Esophagus muscularis mucosa (tissue), 4 donors: ENCODE data around the gene CBFA2T3. TPM values are rescaled to one million over a fixed set of nuclear protein-coding genes. Genes with fewer than 3 reads are reported as not detected.

ENCODE experiments used
- DNase-seq: peaks from one replicate; pipeline ENCODE4 v3.0.0-alpha.2; 2017; ENCODE audit errors: extremely low spot score
- H3K27ac ChIP-seq, 4 donors: fragments of 200-600 bp; sonication (generic); replicated peaks in 1 of 4; 1 replicate in 3 of 4; 2 replicates in 1 of 4; pipeline ENCODE4 v1.5.1; 2016 to 2019; ENCODE audit warnings: mild to moderate bottlenecking in 1 of 4
- H3K27me3 ChIP-seq, 4 donors: fragments of 200-600 bp; sonication (generic); one replicate each; pipeline versions ENCODE4 v1.5.1 to v1.6.0; 2016 to 2019
- H3K36me3 ChIP-seq, 4 donors: fragments of 200-600 bp; sonication (generic); one replicate each; pipeline ENCODE4 v1.5.1; 2016 to 2019
- H3K4me1 ChIP-seq, 4 donors: fragments of 200-600 bp; sonication (generic); one replicate each; pipeline ENCODE4 v1.5.1; 2016 to 2019
- H3K4me3 ChIP-seq, 4 donors: fragments of 200-600 bp; sonication (generic); 1 replicate in 2 of 4; 2 replicates in 2 of 4; pipeline ENCODE4 v1.5.1; 2016 to 2019; ENCODE audit warnings: mild to moderate bottlenecking in 4 of 4, moderate library complexity in 1 of 4
- H3K9me3 ChIP-seq, 4 donors: fragments of 200-600 bp; sonication (generic); 1 replicate in 3 of 4; 2 replicates in 1 of 4; pipeline ENCODE4 v1.5.1; 2016 to 2019
- EP300 ChIP-seq: sonication (generic); formaldehyde crosslinking; IDR thresholded peaks from one replicate; pipeline ENCODE4 v1.6.1; 2017; ENCODE audit warnings: antibody characterized with exemption
- POLR2A ChIP-seq: fragments of 450-650 bp; IDR thresholded peaks from one replicate; pipeline ENCODE4 v1.6.1; 2017; ENCODE audit warnings: antibody characterized with exemption, moderate library complexity, mild to moderate bottlenecking, low read depth
- POLR2AphosphoS5 ChIP-seq, 2 donors: sonication (generic); formaldehyde crosslinking; IDR thresholded peaks; one replicate each; pipeline ENCODE4 v1.6.1; 2017; ENCODE audit warnings: antibody characterized with exemption in 2 of 2
- WGBS: methylation state at CpG from one replicate; pipeline ENCODE4 v1.1.5; 2018; 5-methylcytosine and 5-hydroxymethylcytosine counted together
- intact Hi-C: fragments of 100-400 bp; cut with DNase I; formaldehyde crosslinking; loops from one replicate; pipeline ENCODE4 v1.15.1; 2023
- total RNA-seq, 4 donors: library from RNA; depleted of rRNA; stranded (reverse); fragments of >200 nt; gene quantifications; one replicate each; pipeline versions ENCODE4 v1.1.0 to v1.2.1, GENCODE V29; 2016
- TF ChIP-seq, protein P1 (sequence below), 3 experiments: fragments of 200-600 bp in 2 of 3; fragments of 450-650 bp in 1 of 3; sonication (generic) in 2 of 3; IDR thresholded peaks; one replicate each; pipeline ENCODE4 v1.5.1; 2017 to 2019; ENCODE audit warnings: antibody characterized with exemption in 3 of 3, mild to moderate bottlenecking in 2 of 3, moderate library complexity in 1 of 3

CBFA2T3 gene
- total RNA-seq, 4 donors from 2014 or later: 2.0 to 10.4 (median 3.5) TPM

DNA sequence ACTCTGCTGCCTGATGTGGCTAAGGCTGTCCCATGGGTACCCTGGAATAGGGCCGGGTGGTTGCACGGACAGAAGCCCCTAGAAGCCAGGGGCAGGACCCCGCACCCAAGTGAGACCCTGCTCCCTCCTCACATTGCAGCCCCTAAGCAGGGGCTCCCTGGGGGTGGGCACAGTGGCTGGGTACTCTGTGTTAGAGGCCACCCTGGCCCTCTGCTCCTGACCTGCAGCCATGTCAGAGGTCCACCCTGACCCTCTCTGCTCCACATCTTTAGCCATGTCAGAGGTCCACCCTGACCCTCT lies 2.1 kb downstream of the CBFA2T3 start:
- no peak overlapping the region for H3K27ac ChIP-seq
- peaks cover 15 to 25% (median 20%) of the 10 kb centered on the region in 4 donors for H3K4me1 ChIP-seq
- no peaks in the 10 kb centered on the region for H3K36me3 ChIP-seq
- no peaks in the 10 kb centered on the region for H3K9me3 ChIP-seq
- TF ChIP-seq EP300 (no peak), POLR2A (no peak), POLR2AphosphoS5 (IDR thresholded peaks at IDR 0.05) (no peak)
- TF ChIP-seq, protein P1, sequence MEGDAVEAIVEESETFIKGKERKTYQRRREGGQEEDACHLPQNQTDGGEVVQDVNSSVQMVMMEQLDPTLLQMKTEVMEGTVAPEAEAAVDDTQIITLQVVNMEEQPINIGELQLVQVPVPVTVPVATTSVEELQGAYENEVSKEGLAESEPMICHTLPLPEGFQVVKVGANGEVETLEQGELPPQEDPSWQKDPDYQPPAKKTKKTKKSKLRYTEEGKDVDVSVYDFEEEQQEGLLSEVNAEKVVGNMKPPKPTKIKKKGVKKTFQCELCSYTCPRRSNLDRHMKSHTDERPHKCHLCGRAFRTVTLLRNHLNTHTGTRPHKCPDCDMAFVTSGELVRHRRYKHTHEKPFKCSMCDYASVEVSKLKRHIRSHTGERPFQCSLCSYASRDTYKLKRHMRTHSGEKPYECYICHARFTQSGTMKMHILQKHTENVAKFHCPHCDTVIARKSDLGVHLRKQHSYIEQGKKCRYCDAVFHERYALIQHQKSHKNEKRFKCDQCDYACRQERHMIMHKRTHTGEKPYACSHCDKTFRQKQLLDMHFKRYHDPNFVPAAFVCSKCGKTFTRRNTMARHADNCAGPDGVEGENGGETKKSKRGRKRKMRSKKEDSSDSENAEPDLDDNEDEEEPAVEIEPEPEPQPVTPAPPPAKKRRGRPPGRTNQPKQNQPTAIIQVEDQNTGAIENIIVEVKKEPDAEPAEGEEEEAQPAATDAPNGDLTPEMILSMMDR (IDR thresholded peaks at IDR 0.05): no peak
- no peak for DNase-seq
- intact Hi-C loops: no loop called here
- H3K27me3 ChIP-seq: peaks cover 0 to 96% (median 2%) of the 10 kb centered on the region in 4 donors
- no peak overlapping the region for H3K4me3 ChIP-seq
- WGBS: 57% methylated on average over 3 of the region's 3 CpGs

DNA sequence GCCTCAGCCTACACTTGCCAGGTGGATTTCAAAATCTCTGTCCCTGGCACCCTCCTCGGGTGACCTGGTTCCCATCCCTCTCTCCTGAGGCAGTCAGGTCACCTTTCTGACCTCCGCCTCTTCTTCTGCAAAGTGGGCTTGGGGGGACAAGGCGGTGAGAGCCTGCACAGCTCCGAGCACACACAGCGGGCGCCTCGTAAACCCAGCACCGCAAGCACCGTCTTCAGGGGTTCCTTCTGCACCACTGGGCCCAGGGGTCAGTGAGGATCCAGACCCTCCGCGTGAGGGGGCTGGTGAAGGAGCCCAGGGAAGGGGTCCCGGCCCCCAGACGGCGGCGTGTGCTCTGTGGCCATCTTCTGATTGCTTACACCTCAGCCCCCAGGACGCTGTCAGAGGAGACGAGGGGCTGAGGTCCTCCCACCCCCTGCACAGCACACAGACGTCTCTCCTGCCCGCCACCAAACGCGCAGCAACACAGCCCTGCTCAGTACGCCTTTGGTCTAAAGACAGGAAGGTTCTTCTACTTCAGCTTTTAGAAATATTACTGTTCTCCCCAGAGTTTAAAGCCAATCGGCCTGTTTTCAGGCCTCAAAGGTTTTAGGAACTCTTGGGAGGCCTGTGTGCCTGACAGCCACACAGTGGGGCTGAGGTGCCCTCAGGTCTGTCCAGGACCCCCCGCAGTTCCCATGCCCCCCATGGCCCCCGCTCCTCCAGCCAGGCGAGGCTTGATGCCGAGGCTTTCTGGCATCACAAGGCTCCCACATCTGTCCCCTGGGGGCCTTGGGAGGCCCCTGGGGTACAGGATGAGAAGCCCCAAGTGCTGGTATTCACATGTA lies 2.7 kb downstream of the CBFA2T3 start:
- no peak for TF ChIP-seq POLR2A
- TF ChIP-seq POLR2AphosphoS5 (IDR thresholded peaks at IDR 0.05): no peak
- TF ChIP-seq, protein P1 (IDR thresholded peaks at IDR 0.05): no peak
- TF ChIP-seq EP300: no peak
- Histone ChIP-seq H3K36me3 (no peaks in the 10 kb centered on the region), H3K27ac (no peak overlapping the region), H3K4me3 (no peak overlapping the region), H3K4me1 (peaks cover 15 to 25% (median 20%) of the 10 kb centered on the region in 4 donors), H3K27me3 (peaks cover 0 to 100% (median 3%) of the 10 kb centered on the region in 4 donors), H3K9me3 (no peaks in the 10 kb centered on the region)
- intact Hi-C loops: no loop called here
- 81% methylated on average over 26 of the region's 27 CpGs for WGBS
- DNase-seq: no peak

DNA sequence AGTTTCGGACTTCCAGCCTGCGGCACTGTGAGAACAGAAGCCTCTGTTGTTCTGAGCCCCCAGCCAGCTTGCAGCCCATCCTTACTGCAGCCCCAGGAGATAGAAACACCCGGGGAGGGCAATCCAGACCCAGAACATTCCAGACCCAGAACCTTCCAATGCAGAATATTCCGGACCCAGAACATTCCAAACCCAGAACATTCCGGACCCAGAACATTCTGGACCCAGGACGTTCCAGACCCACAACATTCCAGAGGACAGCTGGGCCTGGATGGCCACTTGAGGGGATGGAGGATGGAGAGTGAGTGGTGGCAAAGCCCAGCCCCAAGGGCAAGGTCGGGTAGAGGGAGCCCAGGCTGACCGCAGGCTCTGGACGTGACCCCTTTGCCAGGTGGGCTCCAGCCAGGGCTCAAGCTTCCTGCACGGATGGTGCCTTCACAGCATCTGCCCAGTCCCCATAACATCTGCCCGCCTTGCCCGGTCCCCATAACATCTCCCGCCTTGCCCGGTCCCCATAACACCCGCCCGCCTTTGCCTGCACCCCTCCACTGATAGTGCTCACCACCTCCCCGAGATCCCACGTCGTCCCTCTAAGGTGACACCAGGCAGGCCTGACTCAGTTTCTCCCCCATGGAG lies 3.5 kb downstream of the CBFA2T3 start:
- WGBS: 84% methylated on average over 14 of the region's 19 CpGs
- peaks cover 0 to 100% (median 2%) of the 10 kb centered on the region in 4 donors for H3K27me3 ChIP-seq

DNA sequence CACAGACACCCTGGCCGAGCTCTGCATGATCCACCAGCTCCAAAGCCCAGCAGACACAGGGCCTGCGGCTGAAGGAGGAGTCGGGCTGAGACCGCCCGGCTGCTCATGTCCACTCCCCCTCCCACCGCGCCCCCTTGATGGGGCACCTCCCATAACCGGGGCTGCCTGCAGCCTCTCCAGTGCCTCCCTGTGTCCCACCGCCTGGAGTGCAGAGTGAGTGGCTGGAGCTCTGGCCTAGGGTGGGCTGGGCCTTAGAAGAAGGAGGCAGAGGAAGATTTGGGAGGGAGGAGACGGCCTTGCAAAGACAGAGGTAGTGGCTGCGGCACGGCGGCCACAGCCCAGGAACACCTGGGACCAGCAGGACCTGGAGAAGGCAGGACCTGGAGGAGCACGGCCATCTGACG lies 4.0 kb downstream of the CBFA2T3 start:
- H3K27me3 ChIP-seq: peaks cover 0 to 100% (median 2%) of the 10 kb centered on the region in 4 donors
- no peak overlapping the region for H3K4me3 ChIP-seq
- WGBS: 59% methylated on average over 3 of the region's 15 CpGs
- peaks cover 18 to 27% (median 22%) of the 10 kb centered on the region in 4 donors for H3K4me1 ChIP-seq
- intact Hi-C loops: no loop called here
- H3K36me3 ChIP-seq: no peaks in the 10 kb centered on the region
- no peak overlapping the region for H3K27ac ChIP-seq
- TF ChIP-seq POLR2A (no peak), EP300 (no peak), POLR2AphosphoS5 (IDR thresholded peaks at IDR 0.05) (no peak)
- TF ChIP-seq, protein P1 (IDR thresholded peaks at IDR 0.05): no peak
- DNase-seq: no peak
- no peaks in the 10 kb centered on the region for H3K9me3 ChIP-seq

More for the DNA sequence above, 3.5 kb downstream of the CBFA2T3 start:
- DNase-seq: no peak
- intact Hi-C loops: no loop called here
- H3K9me3 ChIP-seq: no peaks in the 10 kb centered on the region
- H3K27ac ChIP-seq: no peak overlapping the region
- H3K4me1 ChIP-seq: peaks cover 15 to 25% (median 20%) of the 10 kb centered on the region in 4 donors
- H3K4me3 ChIP-seq: no peak overlapping the region
- no peaks in the 10 kb centered on the region for H3K36me3 ChIP-seq
- TF ChIP-seq POLR2A: no peak
- TF ChIP-seq POLR2AphosphoS5 (IDR thresholded peaks at IDR 0.05): no peak
- no peak for TF ChIP-seq EP300
- TF ChIP-seq, protein P1 (IDR thresholded peaks at IDR 0.05): no peak
